Renal pelvis (tissue), 4 donors: ENCODE results near the gene PAPPA. TPM values are rescaled to one million over a fixed set of nuclear protein-coding genes. Genes with fewer than 3 reads are reported as not detected.

Experiments
- DNase-seq: peaks from one replicate; pipeline ENCODE4 v3.0.0-alpha.2; 2013
- polyA plus RNA-seq, 3 donors: library from polyadenylated mRNA; unstranded; fragments of 120-200 nt; gene quantifications; one replicate each; pipeline ENCODE4 v1.2.1, GENCODE V29; 2013; ENCODE audit not compliant: insufficient read length in 3 of 3

The PAPPA gene
- polyA plus RNA-seq, 3 donors: 2.8 to 8.4 (median 5.8) TPM

DNA sequence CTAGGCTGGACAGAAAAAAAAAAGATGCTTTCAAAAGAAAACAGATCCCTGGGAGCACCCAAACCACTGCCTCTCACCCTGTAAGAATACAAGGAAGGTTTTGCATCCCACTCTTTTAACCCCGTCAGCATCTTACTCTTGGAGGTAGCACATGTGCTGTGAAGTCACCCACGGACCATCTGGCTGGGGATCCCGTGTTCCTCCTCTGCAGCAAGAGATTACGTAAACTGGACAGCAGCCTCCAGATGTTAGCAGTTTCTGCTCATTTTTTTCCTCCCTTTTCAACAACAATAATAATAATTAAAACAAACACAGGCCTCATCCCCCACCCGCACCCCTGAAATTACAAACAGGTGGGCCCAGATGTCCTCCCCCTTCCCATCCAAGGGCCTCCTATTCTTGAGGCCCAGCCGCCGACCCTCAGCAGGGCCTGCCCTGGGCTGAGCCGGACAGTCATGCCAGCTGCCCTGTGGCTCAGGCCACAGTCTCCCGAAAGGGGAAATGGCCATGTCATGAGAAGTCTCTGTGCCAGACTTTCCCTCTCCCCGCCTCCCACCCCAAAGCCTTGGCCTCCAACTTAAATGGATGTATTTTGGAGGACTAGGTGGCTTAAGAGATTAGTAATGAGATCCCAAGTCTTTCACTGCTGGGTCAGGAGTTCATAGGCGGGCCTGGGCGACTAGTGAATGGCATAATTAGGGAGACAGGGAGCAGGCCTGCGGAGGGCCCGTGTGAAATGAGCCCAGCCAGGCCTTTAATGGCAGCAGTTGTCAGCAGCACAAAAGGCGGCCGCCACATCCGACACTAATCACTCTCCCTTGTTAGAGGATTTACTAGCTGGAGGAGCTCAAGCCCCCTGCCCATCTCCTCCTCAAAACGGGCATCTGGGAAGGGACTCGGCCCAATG lies 165.1 kb downstream of the PAPPA start:
- no peak for DNase-seq

DNA sequence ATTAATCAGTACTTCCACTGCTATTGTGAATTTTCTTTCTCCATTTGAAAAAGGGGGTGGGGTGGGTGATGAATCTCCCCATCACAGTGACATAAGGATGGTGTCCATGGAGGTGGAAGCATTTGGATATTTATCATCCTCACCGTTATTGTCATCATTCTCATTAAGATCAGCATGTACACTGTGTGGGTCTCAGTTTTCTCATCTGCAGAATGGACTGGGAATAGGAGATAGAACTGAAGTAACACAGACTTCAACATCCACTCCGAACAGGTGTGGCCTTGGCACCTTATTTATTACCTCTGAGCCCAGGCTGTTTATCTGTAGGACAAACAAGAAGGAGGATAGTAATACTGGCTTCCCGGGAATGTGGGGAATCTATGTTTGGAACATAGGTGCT lies 165.9 kb downstream of the PAPPA start:
- no peak for DNase-seq

DNA sequence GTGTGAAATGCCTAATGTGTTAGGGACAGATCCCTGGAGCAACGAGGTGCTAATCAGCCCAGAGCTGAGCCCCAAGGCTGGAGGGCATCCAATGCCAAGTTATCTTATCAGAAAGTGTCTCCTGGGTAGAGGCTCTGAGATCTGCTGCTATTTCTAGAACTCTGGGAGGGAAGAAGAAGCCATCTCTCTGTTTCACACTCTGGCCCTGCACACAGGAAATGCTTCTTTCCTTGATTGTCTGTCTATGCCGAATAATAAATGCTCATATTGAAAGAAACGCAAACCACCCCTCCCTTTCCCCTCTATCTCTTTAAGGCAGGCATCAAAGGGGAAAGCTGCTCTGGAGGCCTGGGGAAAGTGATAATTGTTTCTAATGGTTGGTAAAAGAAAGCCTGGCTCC lies 166.7 kb downstream of the PAPPA start:
- no peak for DNase-seq

DNA sequence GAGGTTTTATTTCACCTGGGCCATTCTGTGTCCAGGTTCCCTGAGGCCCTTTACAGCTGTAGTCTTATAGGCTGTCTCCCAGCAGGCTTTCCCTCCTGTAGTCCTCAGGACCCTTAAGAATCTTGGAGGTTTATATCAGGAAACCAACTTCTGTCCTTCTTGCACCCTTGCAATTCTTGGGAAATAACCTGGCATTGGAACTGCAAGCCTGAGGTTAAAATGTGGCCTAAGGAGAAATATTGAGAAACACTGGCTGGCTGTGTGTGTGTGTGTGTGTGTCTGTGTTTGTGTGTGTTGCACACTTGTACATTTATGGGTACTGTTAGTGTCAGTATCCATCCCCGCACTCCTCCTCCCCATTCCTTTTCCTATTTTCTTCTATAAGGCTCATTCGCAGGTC lies 168.9 kb downstream of the PAPPA start:
- no peak for DNase-seq

DNA sequence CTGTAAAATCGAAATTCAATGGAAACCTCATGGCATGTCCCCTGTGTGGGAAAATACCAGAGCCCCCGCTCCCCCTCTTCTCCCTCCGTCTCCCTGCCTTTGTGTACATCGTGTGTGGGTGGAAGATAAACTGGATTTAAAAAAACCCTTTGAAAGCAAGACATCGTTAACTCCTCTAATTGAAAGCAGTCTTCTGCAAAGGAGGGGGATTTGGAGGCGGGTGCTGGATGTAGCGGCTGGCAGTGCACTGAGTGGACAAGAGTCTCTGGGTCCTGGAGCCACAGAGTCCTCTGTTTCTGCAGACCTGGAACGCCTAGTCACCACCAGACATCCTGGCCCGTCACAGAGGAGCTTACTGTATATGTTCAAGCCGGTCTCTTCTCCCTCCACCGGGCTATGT lies 169.4 kb downstream of the PAPPA start:
- no peak for DNase-seq

DNA sequence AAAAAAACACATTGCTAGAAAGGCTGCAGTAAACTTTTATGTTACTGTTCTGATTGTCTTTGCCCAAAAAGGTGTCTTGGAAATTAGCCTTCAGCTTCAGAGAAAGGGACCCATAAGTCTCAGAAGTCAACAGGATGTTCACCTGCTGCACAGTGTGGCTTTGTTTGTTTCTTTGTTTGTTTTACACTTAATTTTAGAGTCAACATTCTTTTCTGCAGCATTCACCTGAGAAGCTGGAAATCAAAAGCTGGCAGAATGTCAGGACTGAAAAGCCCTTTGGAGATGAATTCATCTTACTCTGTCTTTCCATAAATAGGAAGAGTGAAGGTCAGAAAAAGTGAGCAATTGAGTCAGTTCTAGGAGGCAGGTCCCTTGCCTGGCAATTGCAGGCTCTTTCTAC lies 170.0 kb downstream of the PAPPA start:
- DNase-seq: no peak

DNA sequence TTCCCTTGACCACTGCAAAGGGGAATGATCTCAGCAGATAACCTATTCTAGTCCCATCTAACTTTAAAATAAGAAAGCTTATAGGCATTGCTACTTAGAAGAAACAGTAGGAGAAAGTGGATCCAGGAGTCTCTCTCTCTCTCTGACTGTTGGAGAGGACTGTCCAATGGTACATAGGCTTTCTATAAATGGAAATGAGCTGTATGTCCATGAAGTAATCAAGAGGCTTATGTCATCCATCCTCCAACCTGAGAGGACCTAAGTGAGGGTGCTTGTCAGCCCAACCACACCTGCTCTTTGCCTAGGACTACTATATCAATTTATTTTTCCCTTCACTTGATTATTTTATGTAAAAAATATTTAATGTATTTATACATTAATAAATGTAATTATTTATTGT lies 172.3 kb downstream of the PAPPA start:
- no peak for DNase-seq

DNA sequence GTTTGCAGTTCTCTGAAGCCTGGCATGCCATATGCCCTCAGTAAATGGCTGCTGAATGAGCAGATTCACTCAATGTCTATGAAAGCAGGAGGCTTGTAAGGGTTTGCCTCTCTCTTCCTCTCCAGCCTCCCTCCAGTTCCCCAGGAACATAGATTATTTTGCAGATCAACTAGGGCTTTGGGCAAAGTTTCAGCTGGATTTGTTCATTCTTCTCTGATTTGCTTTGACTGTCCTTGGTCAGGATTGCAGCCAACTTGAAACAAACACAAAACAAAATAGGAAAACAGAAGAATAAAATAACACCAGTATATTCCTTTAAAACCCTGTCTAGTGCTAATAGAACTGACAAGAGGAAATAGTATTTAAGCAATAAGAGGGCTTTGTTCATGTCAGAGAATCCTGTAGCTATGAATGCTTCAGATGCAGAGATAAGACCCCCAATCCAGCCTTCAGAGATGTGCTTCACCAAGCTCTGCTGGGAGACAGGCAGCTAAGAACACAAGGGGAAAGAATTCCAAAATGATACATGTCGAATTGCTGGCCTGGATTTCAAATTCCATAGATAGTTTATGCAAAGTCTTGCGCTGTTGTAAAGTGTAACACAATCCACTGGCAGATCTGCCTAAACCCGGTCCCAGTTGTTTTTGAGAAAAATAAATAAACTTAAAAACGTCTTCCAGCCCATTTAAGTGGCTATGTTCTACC lies 174.3 kb downstream of the PAPPA start:
- DNase-seq: no peak

DNA sequence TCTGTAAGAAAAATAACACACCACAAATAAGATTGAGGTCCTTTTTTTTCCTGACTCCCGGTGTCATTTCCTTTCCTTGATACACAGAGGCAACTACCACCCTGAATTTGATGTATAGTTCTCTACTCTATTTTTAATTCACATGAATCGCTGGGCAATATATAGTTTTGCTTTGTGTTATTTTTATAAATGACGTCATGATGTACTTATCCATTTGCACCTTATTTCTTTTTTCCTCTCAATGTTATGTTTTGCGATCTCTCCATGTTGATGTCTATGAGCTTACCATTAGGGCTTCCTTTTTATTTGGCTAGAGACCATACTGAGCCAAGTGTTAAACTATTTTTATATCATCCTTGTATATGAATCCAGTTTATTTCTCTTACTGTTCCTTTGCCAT lies 175.9 kb downstream of the PAPPA start:
- DNase-seq: no peak

DNA sequence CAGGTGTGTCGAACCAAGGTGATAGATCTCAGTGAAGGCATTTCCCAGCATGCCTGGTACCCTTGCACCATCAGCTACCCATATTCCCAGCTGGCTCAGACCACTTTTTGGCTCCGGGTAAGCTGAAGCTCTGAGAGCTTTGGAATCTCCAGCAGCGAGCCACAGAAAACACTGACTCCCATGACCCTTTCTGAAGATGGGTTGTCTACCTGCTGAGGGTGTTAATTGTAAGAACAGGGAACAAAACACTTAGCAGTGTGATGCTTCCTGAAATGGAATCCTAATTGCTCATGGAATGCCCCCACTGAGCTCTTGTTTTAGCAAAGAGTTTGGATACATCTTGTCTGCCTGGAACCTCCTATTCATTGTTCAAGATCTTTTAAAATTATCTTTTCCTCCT lies 177.7 kb downstream of the PAPPA start:
- no peak for DNase-seq

DNA sequence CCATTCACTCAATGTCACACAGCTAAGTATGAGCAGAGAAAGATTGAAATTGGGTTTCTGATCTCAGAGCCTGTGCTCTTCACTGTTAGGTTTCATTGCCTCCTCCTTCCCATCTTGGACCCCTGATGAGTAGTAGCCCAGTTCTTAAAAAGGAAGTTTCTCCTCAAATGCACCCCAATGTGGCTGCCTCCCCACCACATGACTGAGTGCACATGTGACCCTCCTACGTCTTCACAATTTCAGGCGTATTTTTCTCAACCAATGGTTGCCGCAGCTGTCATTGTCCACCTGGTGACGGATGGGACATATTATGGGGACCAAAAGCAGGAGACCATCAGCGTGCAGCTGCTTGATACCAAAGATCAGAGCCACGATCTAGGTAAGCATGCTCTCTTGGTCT lies 178.5 kb downstream of the PAPPA start:
- no peak for DNase-seq

DNA sequence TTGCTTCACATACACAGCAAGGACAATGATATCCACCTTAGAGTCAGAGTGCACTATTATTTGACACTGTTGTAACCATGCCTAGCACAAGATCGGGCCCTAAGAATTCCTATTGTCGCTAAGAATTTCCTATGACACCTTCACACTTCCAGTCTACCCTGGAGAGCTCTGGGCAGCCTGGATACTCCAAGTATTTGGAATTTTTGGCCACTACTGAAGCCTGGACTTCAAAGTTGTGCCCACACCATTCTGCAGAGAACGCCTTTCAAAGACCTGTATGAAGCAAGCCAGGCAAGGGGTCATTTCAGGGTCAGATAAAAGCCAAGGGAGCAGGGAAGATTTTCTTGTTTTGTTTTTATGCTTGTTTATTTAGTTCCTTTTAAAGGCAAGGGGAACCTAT lies 179.7 kb downstream of the PAPPA start:
- no peak for DNase-seq

DNA sequence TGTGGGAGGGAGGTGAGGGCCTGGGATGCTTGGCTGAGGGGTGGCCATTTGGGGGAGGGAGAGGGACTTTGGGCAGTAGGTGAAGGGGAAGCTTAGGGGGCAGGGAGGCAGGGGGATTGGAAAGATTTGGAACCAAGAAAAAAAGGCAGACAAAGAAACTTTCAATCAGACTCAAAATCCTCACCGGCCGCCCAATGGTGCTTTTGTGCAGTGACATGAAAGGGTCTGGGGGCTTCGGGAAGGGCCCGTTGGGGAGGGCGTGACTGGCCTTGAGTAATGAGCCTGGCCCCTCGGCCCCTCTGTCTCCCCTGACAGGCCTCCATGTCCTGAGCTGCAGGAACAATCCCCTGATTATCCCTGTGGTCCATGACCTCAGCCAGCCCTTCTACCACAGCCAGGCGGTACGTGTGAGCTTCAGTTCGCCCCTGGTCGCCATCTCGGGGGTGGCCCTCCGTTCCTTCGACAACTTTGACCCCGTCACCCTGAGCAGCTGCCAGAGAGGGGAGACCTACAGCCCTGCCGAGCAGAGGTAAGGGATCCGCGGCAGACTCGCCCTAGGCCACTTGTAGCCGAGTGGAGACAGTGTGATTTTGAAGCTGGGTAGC lies 181.1 kb downstream of the PAPPA start:
- DNase-seq: no peak

DNA sequence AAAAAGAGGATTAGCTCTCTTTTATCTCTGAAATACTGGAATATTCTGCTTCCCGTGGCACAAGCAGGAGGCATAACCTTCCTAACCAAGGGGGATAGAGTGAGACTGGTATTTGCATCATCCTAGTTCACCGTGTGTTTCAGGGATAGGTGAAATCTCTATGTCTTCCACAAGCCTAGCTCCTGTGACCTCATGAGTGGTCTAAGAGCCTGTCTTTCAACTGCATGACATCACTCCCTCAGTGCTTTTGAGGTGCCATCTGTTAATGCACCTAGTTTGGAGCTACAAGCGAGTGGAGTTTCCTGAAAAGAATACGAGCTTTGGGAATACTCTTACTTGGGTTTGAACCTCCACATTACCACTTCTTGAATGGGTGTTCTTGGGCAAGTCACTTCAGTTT lies 181.8 kb downstream of the PAPPA start:
- DNase-seq: no peak

DNA sequence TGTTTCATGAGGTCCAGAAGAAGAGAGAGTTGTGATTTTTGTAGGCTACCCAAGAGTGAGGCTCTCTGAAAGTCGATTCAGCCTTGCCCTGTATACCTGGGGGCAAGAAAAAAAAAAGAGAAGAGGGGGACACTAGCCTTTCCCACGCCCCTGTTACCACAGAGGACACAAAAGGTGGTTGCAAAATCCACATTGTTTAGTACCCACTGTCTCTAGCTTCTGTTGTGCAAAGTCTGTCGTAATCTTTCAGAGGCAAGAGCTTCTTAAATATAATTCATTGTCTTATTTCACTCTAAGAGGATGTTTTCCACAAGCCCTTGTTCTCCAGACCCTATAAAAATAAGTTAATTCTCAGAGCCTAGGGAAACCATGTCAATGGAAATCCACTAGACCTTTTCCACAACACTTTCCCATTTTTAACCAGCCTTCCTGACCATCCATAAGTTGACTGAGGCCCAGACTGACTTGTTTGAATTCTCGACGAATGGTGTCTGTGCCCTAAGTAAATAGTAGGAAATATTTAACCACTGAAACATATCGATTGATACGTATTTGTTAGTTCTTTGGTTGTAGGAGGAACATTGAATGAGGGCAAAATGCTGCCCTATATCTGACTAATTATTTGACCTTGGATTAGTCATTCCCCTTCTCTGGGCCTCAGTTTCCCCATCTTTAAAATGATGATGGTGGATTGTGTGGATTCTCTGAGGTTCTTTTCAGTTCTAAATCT lies 182.7 kb downstream of the PAPPA start:
- no peak for DNase-seq

DNA sequence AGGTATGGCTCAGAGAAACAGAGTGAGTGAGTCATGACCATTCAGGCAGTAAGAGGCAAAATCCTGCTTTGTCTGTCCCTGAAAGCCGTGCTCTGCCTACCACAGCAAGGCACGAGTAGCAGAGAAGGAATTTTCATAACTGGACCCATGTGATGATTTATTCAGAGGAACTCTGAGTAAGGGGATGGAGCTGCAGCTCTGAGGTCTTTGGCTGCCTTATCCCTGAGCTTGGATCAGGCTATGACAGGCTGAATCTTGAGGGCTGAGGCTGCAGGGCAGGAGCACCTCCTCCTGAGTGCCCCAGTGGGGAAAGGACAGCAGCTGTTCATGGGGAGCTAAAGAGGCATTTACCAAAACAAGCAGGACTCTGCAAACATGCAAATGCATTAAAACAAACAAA lies 183.4 kb downstream of the PAPPA start:
- DNase-seq: no peak

DNA sequence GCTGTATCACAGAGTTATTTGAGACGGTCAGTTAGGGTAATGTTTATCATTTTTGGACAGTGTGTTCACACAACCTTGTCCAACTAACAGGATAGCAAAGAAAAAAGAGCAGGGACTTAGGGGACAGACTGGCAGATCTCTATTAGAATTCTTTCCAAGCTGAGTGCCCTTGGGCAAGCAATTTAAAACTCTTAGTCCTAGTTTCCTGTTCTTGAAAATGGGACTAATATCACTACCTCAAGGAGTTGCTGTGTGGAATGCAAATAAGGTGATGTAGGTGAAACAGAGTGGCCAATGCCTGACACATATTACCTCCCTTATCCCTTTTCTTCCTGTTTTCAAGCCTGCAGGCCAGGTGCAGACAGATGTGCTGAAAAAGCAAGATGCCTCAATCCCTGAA lies 186.7 kb downstream of the PAPPA start:
- DNase-seq: no peak

DNA sequence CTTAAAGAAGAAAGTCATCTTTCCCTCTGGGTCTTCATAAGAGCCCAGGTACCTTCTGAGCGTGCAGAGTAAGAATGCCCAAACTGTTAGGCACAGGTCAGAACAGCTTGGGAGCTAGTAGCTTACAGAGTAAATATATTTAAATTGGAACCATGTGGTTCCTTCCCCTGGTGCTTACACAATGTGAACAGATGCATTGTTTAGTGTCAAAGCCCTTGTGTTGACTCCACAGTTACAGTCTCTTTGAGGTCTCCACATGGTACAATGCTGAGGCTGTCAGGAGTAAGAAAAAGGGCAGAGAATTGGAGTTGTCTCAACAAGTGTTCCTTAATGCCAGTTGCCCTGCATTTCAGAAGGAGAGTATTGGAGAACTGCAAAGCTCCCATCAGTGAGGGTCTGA lies 188.5 kb downstream of the PAPPA start:
- DNase-seq: no peak

DNA sequence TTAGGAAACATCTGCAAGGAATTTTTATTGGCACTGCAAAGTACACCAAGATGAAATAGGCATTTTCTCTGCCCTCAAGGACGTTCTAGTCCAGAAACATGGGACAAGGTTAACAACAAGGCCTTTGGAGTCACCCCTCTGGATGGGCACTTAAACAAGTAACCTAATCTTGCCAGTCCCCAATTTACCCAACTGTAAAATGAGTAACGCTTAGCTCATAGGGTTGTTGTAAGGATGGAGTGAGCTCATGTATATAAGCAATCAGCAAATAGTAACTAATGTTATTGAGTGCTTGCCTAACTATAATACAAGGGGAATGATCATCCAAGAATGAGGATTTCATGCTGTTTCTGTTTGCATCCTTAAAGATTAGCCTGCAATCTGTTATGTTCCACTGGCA lies 189.3 kb downstream of the PAPPA start:
- DNase-seq: no peak

DNA sequence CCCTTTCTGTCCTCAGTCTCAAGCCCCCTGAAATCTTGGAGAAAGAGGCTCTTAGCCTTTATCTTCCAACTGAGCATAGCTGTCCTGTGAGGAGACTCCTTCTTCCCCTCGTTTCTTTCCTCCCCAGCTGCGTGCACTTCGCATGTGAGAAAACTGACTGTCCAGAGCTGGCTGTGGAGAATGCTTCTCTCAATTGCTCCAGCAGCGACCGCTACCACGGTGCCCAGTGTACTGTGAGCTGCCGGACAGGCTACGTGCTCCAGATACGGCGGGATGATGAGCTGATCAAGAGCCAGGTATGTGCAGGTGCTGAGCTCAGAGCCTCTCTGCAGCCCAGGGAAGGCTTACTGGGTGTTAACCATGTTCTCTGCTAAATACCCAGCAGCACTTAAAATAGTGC lies 190.8 kb downstream of the PAPPA start:
- no peak for DNase-seq

DNA sequence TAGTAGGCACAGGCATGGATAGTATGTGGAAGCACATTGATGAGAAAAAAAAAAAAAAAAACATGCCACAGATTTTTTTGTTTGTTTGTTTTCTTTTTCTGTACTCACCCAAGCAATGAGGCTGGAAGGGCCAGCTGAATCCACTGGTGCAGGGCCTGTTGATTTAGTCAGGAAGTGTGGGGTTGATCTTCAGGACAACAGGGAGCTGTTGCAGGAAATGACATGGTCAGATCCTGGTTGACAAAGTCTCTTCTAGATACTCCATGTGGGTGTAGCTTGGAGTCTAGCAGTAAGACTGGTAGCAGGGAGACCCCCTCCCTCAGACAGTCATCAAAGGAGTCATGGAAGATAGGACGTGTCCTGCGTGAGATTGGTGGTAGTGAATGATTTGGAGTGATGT lies 191.8 kb downstream of the PAPPA start:
- no peak for DNase-seq

DNA sequence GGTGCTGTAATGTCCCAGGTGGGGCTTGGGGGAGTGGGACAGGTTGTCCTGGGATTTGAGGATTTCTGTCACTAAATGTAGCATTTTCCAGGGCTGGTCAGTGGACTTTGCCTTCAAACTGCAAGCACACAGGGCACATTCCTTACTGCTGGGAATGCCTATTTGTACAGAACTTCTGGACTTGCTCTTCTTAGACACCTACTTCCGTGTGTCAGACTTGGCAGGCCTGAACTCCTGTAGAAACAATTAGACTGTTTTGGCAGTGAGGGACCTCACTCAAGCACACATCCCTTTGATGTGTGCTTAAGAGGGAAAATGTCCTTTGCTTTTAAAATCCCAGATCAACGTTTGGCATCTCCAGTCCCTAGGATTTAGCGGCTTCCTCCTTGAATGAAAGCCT lies 192.2 kb downstream of the PAPPA start:
- no peak for DNase-seq
